K562 (cell line): Measurements from ENCODE around the gene ADGRG1. TPM values are rescaled to one million over a fixed set of nuclear protein-coding genes. Genes with fewer than 3 reads are reported as not detected.
A peak's percentile ranks its signal among the peaks of the same experiment; 100 is the strongest.

Experiments used
- ATAC-seq: fragments of 200-7000 bp; cut with Tn5 transposase; 3 replicates; pipeline ENCODE4 v1.9.1; 2020; ENCODE audit warnings: moderate library complexity
- BruUV-seq: library from RNA; stranded (reverse); fragments of 400-500 nt; replicated peaks from 2 replicates; lab custom pipeline; 2021; lab: Mats Ljungman, UMichigan
- CTCF ChIA-PET: fragments of 300-600 bp; formaldehyde crosslinking; extraction: SDS; loops from one replicate; lab custom pipeline; 2021; ENCODE audit warnings: low intra/inter-chr PET ratio; lab: Yijun Ruan, JAX
- POLR2A ChIA-PET: fragments of 300-600, 350-650 bp; sonication (Branson Sonifier 250); formaldehyde crosslinking; extraction: SDS; loops from one replicate; lab custom pipeline; 2021; ENCODE audit warnings: antibody characterized with exemption, inconsistent platforms; lab: Yijun Ruan, JAX
- DNase-seq, 4 experiments: peaks; one replicate each; pipeline versions ENCODE4 v3.0.0 to v3.0.0-alpha.2; 2011 to 2018; ENCODE audit warnings: low spot score in 3 of 4, mixed read lengths in 3 of 4; ENCODE audit errors: extremely low read depth in 1 of 4
- FAIRE-seq: peaks from 2 replicates; lab custom pipeline; 2011; peaks lifted over from hg19 to GRCh38; lab: Jason Lieb, UNC
- H2AFZ ChIP-seq: 2 replicates; pipeline ENCODE4 v1.6.0; 2011; ENCODE audit warnings: low read depth, low read length, control low read depth, inconsistent platforms
- H3K27ac ChIP-seq: fragments of 200-600 bp; 3 replicates; pipeline ENCODE4 v1.8.0; 2011; ENCODE audit warnings: low read depth, mild to moderate bottlenecking, control low read depth, inconsistent platforms, low read length, moderate library complexity, mixed read lengths; ENCODE audit errors: extremely low read depth
- H3K27me3 ChIP-seq, 2 experiments: fragments of 300-600 bp in 1 of 2; 2 replicates in 1 of 2; 3 replicates in 1 of 2; pipeline versions ENCODE4 v1.6.0 to v1.8.0; 2011; ENCODE audit warnings: inconsistent platforms in 2 of 2, low read length in 2 of 2, mild to moderate bottlenecking in 1 of 2, mixed read lengths in 1 of 2, moderate library complexity in 1 of 2; ENCODE audit not compliant: control insufficient read depth in 2 of 2, insufficient read depth in 2 of 2
- H3K36me3 ChIP-seq: fragments of 300-600 bp; 3 replicates; pipeline ENCODE4 v1.8.0; 2011; ENCODE audit warnings: mild to moderate bottlenecking, low read length, inconsistent platforms; ENCODE audit not compliant: control insufficient read depth, insufficient read depth
- H3K4me1 ChIP-seq, 2 experiments: fragments of 200-600 bp in 1 of 2; replicated peaks in 1 of 2; 2 replicates in 1 of 2; 3 replicates in 1 of 2; pipeline versions ENCODE4 v1.5.1 to v1.8.0; 2011; ENCODE audit warnings: inconsistent platforms in 2 of 2, low read length in 2 of 2, mild to moderate bottlenecking in 1 of 2, mixed read lengths in 1 of 2, moderate library complexity in 1 of 2; ENCODE audit not compliant: control insufficient read depth in 2 of 2, insufficient read depth in 2 of 2
- H3K4me2 ChIP-seq: 2 replicates; pipeline ENCODE4 v1.6.1; 2011; ENCODE audit warnings: low read length, control low read depth, inconsistent platforms, mixed read lengths; ENCODE audit not compliant: insufficient read depth
- H3K4me3 ChIP-seq: fragments of 200-600 bp; sonication (generic), shearing (Covaris generic); 2 replicates; pipeline ENCODE4 v1.5.1; 2016; ENCODE audit warnings: control low read depth, inconsistent platforms
- H3K79me2 ChIP-seq: fragments of 200-600 bp; 3 replicates; pipeline ENCODE4 v1.8.0; 2011; ENCODE audit warnings: low read length, inconsistent platforms; ENCODE audit not compliant: control insufficient read depth, insufficient read depth
- H3K9ac ChIP-seq, 2 experiments: 2 replicates each; pipeline versions ENCODE4 v1.6.0 to v1.6.1; 2011; ENCODE audit warnings: low read depth in 2 of 2, low read length in 2 of 2, control low read depth in 1 of 2, inconsistent platforms in 1 of 2, mild to moderate bottlenecking in 1 of 2, mixed read lengths in 1 of 2; ENCODE audit not compliant: insufficient read depth in 1 of 2
- H3K9me1 ChIP-seq: one replicate; pipeline ENCODE4 v1.6.0; 2011; ENCODE audit warnings: inconsistent platforms, mild to moderate bottlenecking, low read length, moderate library complexity; ENCODE audit not compliant: control insufficient read depth, insufficient read depth
- H3K9me3 ChIP-seq: replicated peaks from 2 replicates; pipeline ENCODE4 v1.5.1; 2011; ENCODE audit warnings: low read depth, low read length, inconsistent platforms; ENCODE audit not compliant: control insufficient read depth, insufficient read depth
- H4K20me1 ChIP-seq: replicated peaks from 2 replicates; pipeline ENCODE4 v1.6.1; 2011; ENCODE audit warnings: low read length, inconsistent platforms, mixed read lengths; ENCODE audit not compliant: control insufficient read depth, insufficient read depth
- ARNT ChIP-seq, 2 experiments: fragments of 450-650 bp; IDR thresholded peaks; 2 replicates each; pipeline ENCODE4 v1.6.1; 2016; ENCODE audit warnings: mild to moderate bottlenecking in 1 of 2
- ASH1L ChIP-seq: fragments of 450-650 bp; IDR thresholded peaks from 2 replicates; pipeline ENCODE4 v1.6.1; 2018; ENCODE audit warnings: borderline replicate concordance, mild to moderate bottlenecking, low read depth; ENCODE audit not compliant: partially characterized antibody
- EP300 ChIP-seq: IDR thresholded peaks from 2 replicates; pipeline ENCODE4 v1.6.1; 2012; ENCODE audit warnings: low read length, improper control_type of control experiment
- HOXB6 ChIP-seq: fragments of 250-450 bp; sonication (Bioruptor Pico); IDR thresholded peaks from 2 replicates; pipeline ENCODE4 v1.5.1; 2022; ENCODE audit warnings: mild to moderate bottlenecking, borderline replicate concordance
- MCM3 ChIP-seq: fragments of 450-650 bp; IDR thresholded peaks from 2 replicates; pipeline ENCODE4 v1.6.1; 2016
- MLX ChIP-seq, 2 experiments: fragments of 450-650 bp in 1 of 2; sonication (generic) in 1 of 2; formaldehyde crosslinking; conservative IDR thresholded peaks; 2 replicates each; pipeline versions ENCODE4 v1.4.0 to v1.8.1; 2020 to 2022; ENCODE audit warnings: mild to moderate bottlenecking in 1 of 2, missing genetic modification reagents in 1 of 2
- NR4A1 ChIP-seq, 2 experiments: fragments of 250-450 bp in 1 of 2; fragments of 450-650 bp in 1 of 2; sonication (Bioruptor Pico) in 1 of 2; IDR thresholded peaks; 2 replicates each; pipeline versions ENCODE4 v1.4.0 to v1.6.1; 2016 to 2020; ENCODE audit warnings: mild to moderate bottlenecking in 2 of 2, missing compliant biosample characterization in 1 of 2, missing genetic modification characterization in 1 of 2, moderate library complexity in 1 of 2
- RAD21 ChIP-seq, 2 experiments: fragments of 250-450 bp in 1 of 2; fragments of 450-650 bp in 1 of 2; sonication (Bioruptor Pico) in 1 of 2; formaldehyde crosslinking in 1 of 2; IDR thresholded peaks in 1 of 2; conservative IDR thresholded peaks in 1 of 2; 2 replicates each; pipeline versions ENCODE4 v1.4.0 to v1.8.0; 2020 to 2022; ENCODE audit warnings: mild to moderate bottlenecking in 2 of 2, moderate library complexity in 1 of 2
- SMARCE1 ChIP-seq: fragments of 450-650 bp; IDR thresholded peaks from 2 replicates; pipeline ENCODE4 v1.7.1; 2016; ENCODE audit warnings: mild to moderate bottlenecking
- SPI1 ChIP-seq: IDR thresholded peaks from 2 replicates; pipeline ENCODE4 v1.6.1; 2011; ENCODE audit warnings: low read depth, low read length, control low read depth, borderline replicate concordance
- STAG1 ChIP-seq: sonication (generic); formaldehyde crosslinking; IDR thresholded peaks from 2 replicates; pipeline ENCODE4 v1.5.0; 2020; ENCODE audit warnings: missing genetic modification reagents, borderline replicate concordance
- ZNF217 ChIP-seq: sonication (generic); formaldehyde crosslinking; IDR thresholded peaks from 2 replicates; pipeline ENCODE4 v1.8.0; 2022; ENCODE audit warnings: mild to moderate bottlenecking, missing genetic modification reagents
- ZNF263 ChIP-seq: sonication (generic); formaldehyde crosslinking; IDR thresholded peaks from 2 replicates; pipeline ENCODE4 v1.8.0; 2022; ENCODE audit warnings: mild to moderate bottlenecking, missing genetic modification reagents, borderline replicate concordance
- ZNF766 ChIP-seq: fragments of 200-800 bp; sonication (Bioruptor generic); conservative IDR thresholded peaks from 2 replicates; pipeline ENCODE4 v1.6.1; 2016; ENCODE audit warnings: missing genetic modification characterization, missing compliant biosample characterization
- WGBS: fragments of 100-300 bp; shearing (Covaris generic); methylation state at CpG from one replicate; pipeline ENCODE4 v1.1.6; 2016; ENCODE audit warnings: low coverage, mixed read lengths; ENCODE audit not compliant: insufficient coverage; ENCODE audit errors: missing lambda C conversion rate; 5-methylcytosine and 5-hydroxymethylcytosine counted together
- in situ Hi-C: fragments of 300-500 bp; cut with MboI; formaldehyde crosslinking; loops from 4 replicates; pipeline ENCODE4 v1.15.0; 2018; ENCODE audit warnings: inconsistent platforms, mixed read lengths
- intact Hi-C: fragments of 100-400 bp; cut with micrococcal nuclease; formaldehyde crosslinking; loops from 2 replicates; pipeline ENCODE4 v1.14.2; 2022
- polyA plus RNA-seq, 8 experiments: library from polyadenylated mRNA; depleted of rRNA in 4 of 8; stranded (reverse) in 5 of 8; unstranded in 3 of 8; fragments of >200 nt; fragmentation: Nextera tagmentation in 2 of 8; fragmentation: Illumina TruSeq in 1 of 8; extraction: Ambion mirVana in 2 of 8; extraction: Trizol in 1 of 8; gene quantifications; 2 replicates each; pipeline versions ENCODE4 v1.2.1 to v1.2.3, GENCODE V29; 2011 to 2014; ENCODE audit warnings: inconsistent platforms in 1 of 8, missing spikeins in 1 of 8
- total RNA-seq, 7 experiments: library from RNA; depleted of rRNA in 6 of 7; stranded (reverse); fragments of >200 nt in 6 of 7; fragmentation: Illumina TruSeq in 2 of 7; extraction: Trizol in 2 of 7; gene quantifications; 2 replicates each; pipeline versions ENCODE4 v1.2.1 to v1.2.3, GENCODE V29; 2011 to 2021; ENCODE audit warnings: low replicate concordance in 1 of 7
- TF ChIP-seq, protein P1 (sequence below): fragments of 150-350 bp; IDR thresholded peaks from 2 replicates; pipeline ENCODE4 v1.6.1; 2014; ENCODE audit warnings: low read depth, mild to moderate bottlenecking, low read length, borderline replicate concordance
- TF ChIP-seq, protein P2 (sequence below): fragments of 250-450 bp; sonication (Bioruptor Pico); IDR thresholded peaks from 2 replicates; pipeline ENCODE4 v1.4.0; 2020; ENCODE audit warnings: mild to moderate bottlenecking, moderate library complexity

ADGRG1 gene
- total and polyA plus RNA-seq, 9 of the 15 experiments (the other 6 are each of a cell fraction or from before 2014, with no cell fraction given), result 0.04 to 0.31 (median 0.16) TPM; not detected in 6

- Histone ChIP-seq H3K27me3 (no peaks in the 10 kb centered on the region), H3K4me2 (no peak overlapping the region), H2AFZ (peak overlapping the region; percentile 43), H3K4me1 (peaks cover 18 to 35% of the 10 kb centered on the region in 2 experiments), H3K9ac (peak overlapping the region in 1 of 2 experiments; percentile 32; a peak in 1 of 4 replicates), H3K79me2 (no peaks in the 10 kb centered on the region), H3K27ac (no peak overlapping the region), H3K9me3 (no peaks in the 10 kb centered on the region), H3K36me3 (no peaks in the 10 kb centered on the region), H3K9me1 (no peaks in the 10 kb centered on the region), H4K20me1 (no peaks in the 10 kb centered on the region), H3K4me3 (no peak overlapping the region)
- intact Hi-C loops, result no loop called here
- ChIA-PET POLR2A (interaction anchor here (0.7 to 1.1 kb wide), 3 partner anchors 18 to 28 kb away, joined by 3 to 4 read pairs (median 4); partner anchors contain the start of gene ADGRG1), CTCF (no interaction called here)
- FAIRE-seq (no peak), DNase-seq (no peak), ATAC-seq (peak; percentile 29; the same call in 1 of the 3 replicates)
- no TSS peak for BruUV-seq
- in situ Hi-C loops, result no loop called here
- WGBS, result 20% methylated on average over 8 of the region's 8 CpGs
- TF ChIP-seq, protein P1, sequence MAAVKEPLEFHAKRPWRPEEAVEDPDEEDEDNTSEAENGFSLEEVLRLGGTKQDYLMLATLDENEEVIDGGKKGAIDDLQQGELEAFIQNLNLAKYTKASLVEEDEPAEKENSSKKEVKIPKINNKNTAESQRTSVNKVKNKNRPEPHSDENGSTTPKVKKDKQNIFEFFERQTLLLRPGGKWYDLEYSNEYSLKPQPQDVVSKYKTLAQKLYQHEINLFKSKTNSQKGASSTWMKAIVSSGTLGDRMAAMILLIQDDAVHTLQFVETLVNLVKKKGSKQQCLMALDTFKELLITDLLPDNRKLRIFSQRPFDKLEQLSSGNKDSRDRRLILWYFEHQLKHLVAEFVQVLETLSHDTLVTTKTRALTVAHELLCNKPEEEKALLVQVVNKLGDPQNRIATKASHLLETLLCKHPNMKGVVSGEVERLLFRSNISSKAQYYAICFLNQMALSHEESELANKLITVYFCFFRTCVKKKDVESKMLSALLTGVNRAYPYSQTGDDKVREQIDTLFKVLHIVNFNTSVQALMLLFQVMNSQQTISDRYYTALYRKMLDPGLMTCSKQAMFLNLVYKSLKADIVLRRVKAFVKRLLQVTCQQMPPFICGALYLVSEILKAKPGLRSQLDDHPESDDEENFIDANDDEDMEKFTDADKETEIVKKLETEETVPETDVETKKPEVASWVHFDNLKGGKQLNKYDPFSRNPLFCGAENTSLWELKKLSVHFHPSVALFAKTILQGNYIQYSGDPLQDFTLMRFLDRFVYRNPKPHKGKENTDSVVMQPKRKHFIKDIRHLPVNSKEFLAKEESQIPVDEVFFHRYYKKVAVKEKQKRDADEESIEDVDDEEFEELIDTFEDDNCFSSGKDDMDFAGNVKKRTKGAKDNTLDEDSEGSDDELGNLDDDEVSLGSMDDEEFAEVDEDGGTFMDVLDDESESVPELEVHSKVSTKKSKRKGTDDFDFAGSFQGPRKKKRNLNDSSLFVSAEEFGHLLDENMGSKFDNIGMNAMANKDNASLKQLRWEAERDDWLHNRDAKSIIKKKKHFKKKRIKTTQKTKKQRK, result no peak
- TF ChIP-seq NR4A1 (CRISPR knock-in tag; IDR thresholded peaks at IDR 0.05), result no peak
- peak; percentile 3; the same call in 1 of the 2 replicates for TF ChIP-seq NR4A1 (tag; IDR thresholded peaks at IDR 0.05)
- no peak for TF ChIP-seq ASH1L
- TF ChIP-seq STAG1 (CRISPR knock-in tag), result no peak
- TF ChIP-seq MCM3, result no peak
- TF ChIP-seq SPI1, result no peak
- TF ChIP-seq HOXB6 (CRISPR knock-in tag), result no peak
- no peak for TF ChIP-seq ZNF217
- TF ChIP-seq ZNF263 (CRISPR knock-in tag), result peak; percentile 24; the same call in 1 of the 2 replicates
- TF ChIP-seq EP300, result no peak
- peak; percentile 53; the same call in 1 of the 2 replicates for TF ChIP-seq ZNF766 (CRISPR knock-in tag)
- TF ChIP-seq RAD21 (CRISPR knock-in tag; conservative IDR thresholded peaks at IDR 0.05 in 1 of 2, IDR thresholded peaks at IDR 0.05 in 1 of 2), result no peak
- TF ChIP-seq ARNT (IDR thresholded peaks at IDR 0.05), result no peak
- no peak for TF ChIP-seq SMARCE1
- TF ChIP-seq MLX (CRISPR knock-in tag; conservative IDR thresholded peaks at IDR 0.05), result no peak
- TF ChIP-seq, protein P2, sequence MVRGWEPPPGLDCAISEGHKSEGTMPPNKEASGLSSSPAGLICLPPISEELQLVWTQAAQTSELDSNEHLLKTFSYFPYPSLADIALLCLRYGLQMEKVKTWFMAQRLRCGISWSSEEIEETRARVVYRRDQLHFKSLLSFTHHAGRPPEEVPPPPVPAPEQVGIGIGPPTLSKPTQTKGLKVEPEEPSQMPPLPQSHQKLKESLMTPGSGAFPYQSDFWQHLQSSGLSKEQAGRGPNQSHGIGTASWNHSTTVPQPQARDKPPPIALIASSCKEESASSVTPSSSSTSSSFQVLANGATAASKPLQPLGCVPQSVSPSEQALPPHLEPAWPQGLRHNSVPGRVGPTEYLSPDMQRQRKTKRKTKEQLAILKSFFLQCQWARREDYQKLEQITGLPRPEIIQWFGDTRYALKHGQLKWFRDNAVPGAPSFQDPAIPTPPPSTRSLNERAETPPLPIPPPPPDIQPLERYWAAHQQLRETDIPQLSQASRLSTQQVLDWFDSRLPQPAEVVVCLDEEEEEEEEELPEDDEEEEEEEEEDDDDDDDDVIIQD, result no peak
These were observed 19.8 kb upstream of the ADGRG1 start for GRCh38 chr16:57608462-57609113.
